Measurements from ENCODE around the gene MUC2.
"Not testable (repeated sequence)": the region's sequence is repeated elsewhere in the genome, so short reads cannot be mapped to it uniquely, and the experiment has no call there.

Gene MUC2

GRCh38 chr11:1115292-1115691 lies 40.6 kb downstream of the MUC2 start:
- H3K27me3 ChIP-seq (ENCODE audit: control insufficient read depth, insufficient read depth, low read length); H3K27ac ChIP-seq (ENCODE audit: low read depth, low read length); H3K4me1 ChIP-seq (ENCODE audit: control insufficient read depth, insufficient read depth, low read length); H3K4me3 ChIP-seq (ENCODE audit: low read depth, low read length); H3K9ac ChIP-seq (ENCODE audit: low read length); H3K9me3 ChIP-seq (ENCODE audit: control insufficient read depth, insufficient read depth, low read depth, low read length); H3K36me3 ChIP-seq (ENCODE audit: control insufficient read depth, insufficient read depth, low read length): not testable (repeated sequence)

GRCh38 chr11:1116104-1116503 lies 41.4 kb downstream of the MUC2 start:
- Histone ChIP-seq H3K9me3 (ENCODE audit: control insufficient read depth, insufficient read depth, low read depth, low read length) (no peaks in the 10 kb centered on the region), H3K9ac (ENCODE audit: low read length) (no peak overlapping the region), H3K27ac (ENCODE audit: low read depth, low read length) (no peak overlapping the region), H3K36me3 (ENCODE audit: control insufficient read depth, insufficient read depth, low read length) (no peaks in the 10 kb centered on the region), H3K4me3 (ENCODE audit: low read depth, low read length) (no peak overlapping the region), H3K4me1 (ENCODE audit: control insufficient read depth, insufficient read depth, low read length) (no peaks in the 10 kb centered on the region), H3K27me3 (ENCODE audit: control insufficient read depth, insufficient read depth, low read length) (no peaks in the 10 kb centered on the region)

- H3K27ac ChIP-seq (ENCODE audit: low read depth, low read length): no peak overlapping the region
- H3K27me3 ChIP-seq (ENCODE audit: control insufficient read depth, insufficient read depth, low read length): no peaks in the 10 kb centered on the region
- no peaks in the 10 kb centered on the region for H3K9me3 ChIP-seq (ENCODE audit: control insufficient read depth, insufficient read depth, low read depth, low read length)
- no peaks in the 10 kb centered on the region for H3K36me3 ChIP-seq (ENCODE audit: control insufficient read depth, insufficient read depth, low read length)
- no peak overlapping the region for H3K4me3 ChIP-seq (ENCODE audit: low read depth, low read length)
- H3K4me1 ChIP-seq (ENCODE audit: control insufficient read depth, insufficient read depth, low read length): no peaks in the 10 kb centered on the region
- H3K9ac ChIP-seq (ENCODE audit: low read length): no peak overlapping the region
Measured at GRCh38 chr11:1116666-1117390, 42.2 kb downstream of the MUC2 start.

- no peaks in the 10 kb centered on the region for H3K4me1 ChIP-seq (ENCODE audit: control insufficient read depth, insufficient read depth, low read length)
- no peaks in the 10 kb centered on the region for H3K36me3 ChIP-seq (ENCODE audit: control insufficient read depth, insufficient read depth, low read length)
- H3K27me3 ChIP-seq (ENCODE audit: control insufficient read depth, insufficient read depth, low read length): peaks cover under 1% of the 10 kb centered on the region; the same call in 1 of the 2 replicates
- H3K4me3 ChIP-seq (ENCODE audit: low read depth, low read length): no peak overlapping the region
- H3K27ac ChIP-seq (ENCODE audit: low read depth, low read length): no peak overlapping the region
- H3K9me3 ChIP-seq (ENCODE audit: control insufficient read depth, insufficient read depth, low read depth, low read length): no peaks in the 10 kb centered on the region
- H3K9ac ChIP-seq (ENCODE audit: low read length): no peak overlapping the region
Measured at GRCh38 chr11:1117992-1118391, 43.3 kb downstream of the MUC2 start.

- Histone ChIP-seq H3K4me1 (ENCODE audit: control insufficient read depth, insufficient read depth, low read length) (no peaks in the 10 kb centered on the region), H3K36me3 (ENCODE audit: control insufficient read depth, insufficient read depth, low read length) (no peaks in the 10 kb centered on the region), H3K4me3 (ENCODE audit: low read depth, low read length) (no peak overlapping the region), H3K27ac (ENCODE audit: low read depth, low read length) (no peak overlapping the region), H3K9me3 (ENCODE audit: control insufficient read depth, insufficient read depth, low read depth, low read length) (no peaks in the 10 kb centered on the region), H3K9ac (ENCODE audit: low read length) (no peak overlapping the region), H3K27me3 (ENCODE audit: control insufficient read depth, insufficient read depth, low read length) (peaks cover 7% of the 10 kb centered on the region; the same call in 1 of the 2 replicates)
Measured at GRCh38 chr11:1118755-1119603, 44.3 kb downstream of the MUC2 start.

- H3K4me1 ChIP-seq (ENCODE audit: control insufficient read depth, insufficient read depth, low read length): no peaks in the 10 kb centered on the region
- H3K9me3 ChIP-seq (ENCODE audit: control insufficient read depth, insufficient read depth, low read depth, low read length): peaks cover 3% of the 10 kb centered on the region; the same call in 1 of the 2 replicates
- H3K27me3 ChIP-seq (ENCODE audit: control insufficient read depth, insufficient read depth, low read length): peaks cover 7% of the 10 kb centered on the region; the same call in 1 of the 2 replicates
- H3K36me3 ChIP-seq (ENCODE audit: control insufficient read depth, insufficient read depth, low read length): no peaks in the 10 kb centered on the region
- no peak overlapping the region for H3K4me3 ChIP-seq (ENCODE audit: low read depth, low read length)
- no peak overlapping the region for H3K9ac ChIP-seq (ENCODE audit: low read length)
- H3K27ac ChIP-seq (ENCODE audit: low read depth, low read length): no peak overlapping the region
Measured at GRCh38 chr11:1119604-1120146, 45.0 kb downstream of the MUC2 start.

- peaks cover 3% of the 10 kb centered on the region; the same call in 1 of the 2 replicates for H3K9me3 ChIP-seq (ENCODE audit: control insufficient read depth, insufficient read depth, low read depth, low read length)
- no peak overlapping the region for H3K27ac ChIP-seq (ENCODE audit: low read depth, low read length)
- H3K27me3 ChIP-seq (ENCODE audit: control insufficient read depth, insufficient read depth, low read length): peaks cover 7% of the 10 kb centered on the region; the same call in 1 of the 2 replicates
Measured at GRCh38 chr11:1120532-1121330, 46.1 kb downstream of the MUC2 start.

GRCh38 chr11:1121331-1121812 lies 46.7 kb downstream of the MUC2 start:
- H3K4me1 ChIP-seq (ENCODE audit: control insufficient read depth, insufficient read depth, low read length): no peaks in the 10 kb centered on the region
- H3K27ac ChIP-seq (ENCODE audit: low read depth, low read length): no peak overlapping the region
- H3K9ac ChIP-seq (ENCODE audit: low read length): no peak overlapping the region
- peaks cover 7% of the 10 kb centered on the region; the same call in 1 of the 2 replicates for H3K27me3 ChIP-seq (ENCODE audit: control insufficient read depth, insufficient read depth, low read length)
- H3K36me3 ChIP-seq (ENCODE audit: control insufficient read depth, insufficient read depth, low read length): no peaks in the 10 kb centered on the region
- H3K9me3 ChIP-seq (ENCODE audit: control insufficient read depth, insufficient read depth, low read depth, low read length): peaks cover 3% of the 10 kb centered on the region; the same call in 1 of the 2 replicates
- H3K4me3 ChIP-seq (ENCODE audit: low read depth, low read length): no peak overlapping the region

More at GRCh38 chr11:1120532-1121330, 46.1 kb downstream of the MUC2 start:
- no peak overlapping the region for H3K9ac ChIP-seq (ENCODE audit: low read length)
- H3K4me1 ChIP-seq (ENCODE audit: control insufficient read depth, insufficient read depth, low read length): no peaks in the 10 kb centered on the region
- no peaks in the 10 kb centered on the region for H3K36me3 ChIP-seq (ENCODE audit: control insufficient read depth, insufficient read depth, low read length)
- no peak overlapping the region for H3K4me3 ChIP-seq (ENCODE audit: low read depth, low read length)

GRCh38 chr11:1121813-1122663 lies 47.4 kb downstream of the MUC2 start:
- Histone ChIP-seq H3K36me3 (ENCODE audit: control insufficient read depth, insufficient read depth, low read length) (no peaks in the 10 kb centered on the region), H3K27me3 (ENCODE audit: control insufficient read depth, insufficient read depth, low read length) (peaks cover 7% of the 10 kb centered on the region; the same call in 1 of the 2 replicates), H3K27ac (ENCODE audit: low read depth, low read length) (no peak overlapping the region), H3K4me3 (ENCODE audit: low read depth, low read length) (no peak overlapping the region), H3K9me3 (ENCODE audit: control insufficient read depth, insufficient read depth, low read depth, low read length) (peaks cover 3% of the 10 kb centered on the region; the same call in 1 of the 2 replicates), H3K9ac (ENCODE audit: low read length) (no peak overlapping the region), H3K4me1 (ENCODE audit: control insufficient read depth, insufficient read depth, low read length) (no peaks in the 10 kb centered on the region)

GRCh38 chr11:1122664-1123002 lies 48.0 kb downstream of the MUC2 start:
- Histone ChIP-seq H3K4me1 (ENCODE audit: control insufficient read depth, insufficient read depth, low read length) (no peaks in the 10 kb centered on the region), H3K9ac (ENCODE audit: low read length) (no peak overlapping the region), H3K9me3 (ENCODE audit: control insufficient read depth, insufficient read depth, low read depth, low read length) (peaks cover 3% of the 10 kb centered on the region; the same call in 1 of the 2 replicates), H3K27me3 (ENCODE audit: control insufficient read depth, insufficient read depth, low read length) (peaks cover 7% of the 10 kb centered on the region; the same call in 1 of the 2 replicates), H3K27ac (ENCODE audit: low read depth, low read length) (no peak overlapping the region), H3K36me3 (ENCODE audit: control insufficient read depth, insufficient read depth, low read length) (no peaks in the 10 kb centered on the region), H3K4me3 (ENCODE audit: low read depth, low read length) (no peak overlapping the region)
